ENCODE data around the gene CORT. TPM values are rescaled to one million over a fixed set of nuclear protein-coding genes. Genes with fewer than 3 reads are reported as not detected.
A peak's percentile ranks its signal among the peaks of the same experiment; 100 is the strongest.
"Not testable (repeated sequence)": the region's sequence is repeated elsewhere in the genome, so short reads cannot be mapped to it uniquely, and the experiment has no call there.

CORT gene
- total RNA-seq, 2 experiments from 2014 or later = 0.30 TPM; not detected in 1

DNA sequence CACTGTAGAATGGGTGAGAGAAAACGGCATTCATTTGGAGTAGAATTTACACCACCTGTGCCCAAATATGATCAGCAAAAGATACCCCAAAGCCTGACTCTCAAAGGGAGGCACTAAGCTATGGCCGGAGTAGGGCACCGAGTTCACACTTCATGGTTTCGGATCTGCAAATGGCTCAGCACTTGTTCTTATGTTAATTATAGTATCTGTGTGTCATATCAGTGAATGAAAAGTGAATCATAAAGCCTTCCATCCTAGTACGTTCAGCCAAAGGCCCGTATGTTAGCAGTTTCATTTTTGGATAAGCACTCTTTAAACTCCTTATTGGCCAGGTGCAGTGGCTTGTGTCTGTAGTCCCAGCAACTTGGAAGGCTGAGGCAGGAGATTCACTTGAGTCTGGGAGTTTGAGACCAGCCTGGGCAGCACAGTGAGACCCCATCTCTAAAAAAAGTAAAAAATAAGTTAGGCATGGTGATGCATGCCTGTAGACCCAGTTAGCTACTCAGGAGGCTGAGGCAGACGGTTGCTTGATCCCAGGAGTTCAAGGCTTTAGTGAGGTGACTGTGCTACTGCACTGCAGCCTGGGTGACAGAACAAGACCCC lies 4.9 kb upstream of the CORT start:
- no peak for DNase-seq
- ChIA-PET POLR2A (interaction anchor here (0.7 kb wide), 1 partner anchor 20 kb away, joined by 3 read pairs; no protein-coding TSS in a partner anchor), CTCF (interaction anchor here (3.8 kb wide), 1 partner anchor 15 kb away, joined by 16 read pairs; the partner anchor contains the start of gene CENPS)
- Mint-ChIP-seq H3K27me3 (no peaks in the 10 kb centered on the region), H3K36me3 (ENCODE audit: low read depth) (peaks cover 8% of the 10 kb centered on the region), H3K4me1 (no peaks in the 10 kb centered on the region), H3K9me3 (no peaks in the 10 kb centered on the region), H3K4me3 (no peak overlapping the region), H3K27ac (no peak overlapping the region)

- H3K36me3 Mint-ChIP-seq (ENCODE audit: low read depth) = peaks cover 2% of the 10 kb centered on the region
- POLR2A ChIA-PET = no interaction called here
- H3K4me3 Mint-ChIP-seq = no peak overlapping the region
- no peak for DNase-seq
- H3K27ac Mint-ChIP-seq = no peak overlapping the region
- no peaks in the 10 kb centered on the region for H3K4me1 Mint-ChIP-seq
- no peaks in the 10 kb centered on the region for H3K27me3 Mint-ChIP-seq
- H3K9me3 Mint-ChIP-seq = no peaks in the 10 kb centered on the region
- CTCF ChIA-PET = interaction anchor here (0.7 to 3.8 kb wide), 4 partner anchors 17 to 226 kb away, joined by 3 to 16 read pairs (median 4); partner anchors contain the start of gene CENPS
These were observed 2.9 kb upstream of the CORT start for GRCh38 chr1:10446790-10447422.

- no peak for DNase-seq
These were observed 454 bp downstream of the CORT start for GRCh38 chr1:10450156-10450814.

DNA sequence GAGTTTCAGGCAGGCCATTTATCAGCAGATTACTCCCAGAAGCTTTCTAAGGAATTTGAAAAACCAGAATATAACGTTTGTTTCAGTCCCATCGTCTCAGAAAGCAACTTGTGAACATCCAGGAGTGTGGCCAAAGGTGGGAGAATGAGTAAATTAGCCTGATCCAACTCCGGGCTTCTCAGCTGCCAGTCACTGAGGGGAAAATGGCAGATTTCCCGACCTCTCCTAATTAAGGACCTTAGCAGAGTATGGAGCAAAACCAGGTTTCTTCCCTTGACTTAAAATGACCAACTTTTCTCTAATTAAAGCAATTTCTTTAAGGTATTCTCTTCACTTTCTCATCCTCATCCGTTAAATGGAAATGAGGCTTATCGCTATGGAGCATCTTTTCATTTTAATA lies 1.0 kb downstream of the CORT start:
- Mint-ChIP-seq H3K27me3 (no peaks in the 10 kb centered on the region), H3K36me3 (ENCODE audit: low read depth) (no peaks in the 10 kb centered on the region), H3K4me3 (no peak overlapping the region), H3K9me3 (no peaks in the 10 kb centered on the region), H3K27ac (no peak overlapping the region), H3K4me1 (no peaks in the 10 kb centered on the region)
- no peak for DNase-seq
- POLR2A ChIA-PET = no interaction called here
- CTCF ChIA-PET = no interaction called here

More at GRCh38 chr1:10450156-10450814, 454 bp downstream of the CORT start:
- no peaks in the 10 kb centered on the region for H3K9me3 Mint-ChIP-seq
- no peaks in the 10 kb centered on the region for H3K36me3 Mint-ChIP-seq (ENCODE audit: low read depth)
- H3K27ac Mint-ChIP-seq = no peak overlapping the region
- no peak overlapping the region for H3K4me3 Mint-ChIP-seq
- CTCF ChIA-PET = no interaction called here
- no peaks in the 10 kb centered on the region for H3K27me3 Mint-ChIP-seq
- no peaks in the 10 kb centered on the region for H3K4me1 Mint-ChIP-seq
- POLR2A ChIA-PET = no interaction called here

DNA sequence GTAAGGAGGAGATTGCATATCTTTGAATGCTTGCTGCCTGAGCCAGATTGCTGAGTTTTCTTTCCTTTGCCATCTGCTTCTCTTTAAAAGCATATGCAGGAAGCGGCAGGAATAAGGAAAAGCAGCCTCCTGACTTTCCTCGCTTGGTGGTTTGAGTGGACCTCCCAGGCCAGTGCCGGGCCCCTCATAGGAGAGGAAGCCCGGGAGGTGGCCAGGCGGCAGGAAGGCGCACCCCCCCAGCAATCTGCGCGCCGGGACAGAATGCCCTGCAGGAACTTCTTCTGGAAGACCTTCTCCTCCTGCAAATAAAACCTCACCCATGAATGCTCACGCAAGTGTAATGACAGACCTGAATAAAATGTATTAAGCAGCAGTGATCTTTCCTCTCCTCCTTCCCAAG lies 1.5 kb downstream of the CORT start:
- H3K27ac Mint-ChIP-seq = no peak overlapping the region
- ChIA-PET POLR2A (no interaction called here), CTCF (interaction anchor here (0.6 to 1.4 kb wide), 2 partner anchors 20 to 825 kb away, joined by 3 read pairs; no protein-coding TSS in a partner anchor)
- no peak overlapping the region for H3K4me3 Mint-ChIP-seq
- no peaks in the 10 kb centered on the region for H3K27me3 Mint-ChIP-seq
- peaks cover 4% of the 10 kb centered on the region for H3K36me3 Mint-ChIP-seq (ENCODE audit: low read depth)
- peaks cover 3% of the 10 kb centered on the region for H3K4me1 Mint-ChIP-seq
- DNase-seq = no peak
- no peaks in the 10 kb centered on the region for H3K9me3 Mint-ChIP-seq

DNA sequence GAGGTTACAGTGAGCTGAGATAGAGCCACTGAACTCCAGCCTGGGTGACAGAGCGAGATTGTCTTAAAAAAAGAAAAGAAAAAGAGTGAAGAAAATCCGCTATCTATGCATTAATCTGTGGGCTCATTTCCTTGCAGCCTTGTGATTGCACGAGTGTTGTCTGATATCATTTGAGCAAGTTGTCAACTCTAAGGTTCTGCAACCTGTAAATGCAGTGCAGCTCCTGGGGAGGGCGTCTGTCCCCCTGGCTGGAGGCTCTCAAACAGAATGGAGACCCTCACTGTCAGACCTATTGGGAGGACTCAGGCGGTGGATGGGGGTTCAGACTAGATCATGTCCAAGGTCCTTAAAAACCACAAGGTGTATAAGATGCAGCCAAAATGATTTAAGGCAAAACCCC lies 6.2 kb downstream of the CORT start:
- Mint-ChIP-seq H3K27ac (peak overlapping the region; percentile 54), H3K4me1 (peaks cover 27% of the 10 kb centered on the region), H3K4me3 (no peak overlapping the region), H3K36me3 (ENCODE audit: low read depth) (peaks cover 15% of the 10 kb centered on the region), H3K27me3 (no peaks in the 10 kb centered on the region), H3K9me3 (no peaks in the 10 kb centered on the region)
- ChIA-PET CTCF (interaction anchor here (1.1 kb wide), 2 partner anchors 22 to 37 kb away, joined by 3 read pairs; no protein-coding TSS in a partner anchor), POLR2A (no interaction called here)
- DNase-seq = no peak

DNA sequence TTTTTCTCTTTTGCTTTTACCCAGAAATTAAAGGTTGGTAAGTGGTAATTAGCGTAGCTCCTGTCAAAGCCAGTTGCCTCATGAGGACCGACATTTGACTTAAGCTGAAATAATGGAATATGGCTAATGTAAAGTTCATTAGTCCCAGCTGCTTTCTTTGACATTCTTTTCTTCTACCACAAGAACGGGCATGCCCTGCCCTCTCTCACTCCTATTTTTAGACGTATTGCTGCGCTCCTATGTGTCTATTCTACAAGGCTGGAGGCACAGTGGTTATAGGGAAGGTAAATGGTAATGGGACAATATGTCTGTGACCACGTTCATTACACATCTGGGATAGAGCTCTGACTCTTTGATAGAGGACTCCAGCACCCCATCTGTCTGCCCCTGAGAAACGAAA lies 6.8 kb downstream of the CORT start:
- peaks cover 27% of the 10 kb centered on the region for H3K4me1 Mint-ChIP-seq
- H3K9me3 Mint-ChIP-seq = no peaks in the 10 kb centered on the region
- ChIA-PET CTCF (interaction anchor here (1.1 to 1.5 kb wide), 3 partner anchors 22 to 37 kb away, joined by 3 to 4 read pairs (median 3); no protein-coding TSS in a partner anchor), POLR2A (no interaction called here)
- no peak overlapping the region for H3K27ac Mint-ChIP-seq
- H3K4me3 Mint-ChIP-seq = no peak overlapping the region
- DNase-seq = no peak
- peaks cover 16% of the 10 kb centered on the region for H3K36me3 Mint-ChIP-seq (ENCODE audit: low read depth)
- H3K27me3 Mint-ChIP-seq = no peaks in the 10 kb centered on the region

- H3K36me3 Mint-ChIP-seq (ENCODE audit: low read depth) = peaks cover 20% of the 10 kb centered on the region
- DNase-seq, H3K27me3 Mint-ChIP-seq, H3K9me3 Mint-ChIP-seq, POLR2A ChIA-PET, H3K4me3 Mint-ChIP-seq: not testable (repeated sequence)
- peak overlapping the region; percentile 62 for H3K27ac Mint-ChIP-seq
- CTCF ChIA-PET = interaction anchor here (0.9 to 1.5 kb wide), 3 partner anchors 24 to 37 kb away, joined by 3 to 4 read pairs (median 4); partner anchors contain the start of gene CENPS
- peaks cover 27% of the 10 kb centered on the region for H3K4me1 Mint-ChIP-seq
These were observed 7.6 kb downstream of the CORT start for GRCh38 chr1:10457462-10457861.

- CTCF ChIA-PET = interaction anchor here (0.9 to 1.5 kb wide), 3 partner anchors 24 to 36 kb away, joined by 3 to 4 read pairs (median 4); partner anchors contain the start of gene CENPS
- POLR2A ChIA-PET = no interaction called here
- DNase-seq = no peak
These were observed 8.0 kb downstream of the CORT start for GRCh38 chr1:10457875-10458274.

GRCh38 chr1:10459184-10459583 lies 9.4 kb downstream of the CORT start:
- Mint-ChIP-seq H3K27me3 (no peaks in the 10 kb centered on the region), H3K27ac (no peak overlapping the region)
- POLR2A ChIA-PET = interaction anchor here (0.7 kb wide), 1 partner anchor 1358 kb away, joined by 6 read pairs; no protein-coding TSS in a partner anchor

More at GRCh38 chr1:10457875-10458274, 8.0 kb downstream of the CORT start:
- Mint-ChIP-seq H3K4me1 (peaks cover 27% of the 10 kb centered on the region), H3K4me3 (no peak overlapping the region), H3K9me3 (no peaks in the 10 kb centered on the region), H3K36me3 (ENCODE audit: low read depth) (peaks cover 23% of the 10 kb centered on the region), H3K27me3 (no peaks in the 10 kb centered on the region), H3K27ac (peak overlapping the region; percentile 62)

GRCh38 chr1:10467078-10467477 lies 17.2 kb downstream of the CORT start:
- POLR2A ChIA-PET = no interaction called here

More at GRCh38 chr1:10459184-10459583, 9.4 kb downstream of the CORT start:
- H3K4me1 Mint-ChIP-seq = peaks cover 27% of the 10 kb centered on the region
- CTCF ChIA-PET = interaction anchor here (0.6 to 1.4 kb wide), 4 partner anchors 29 to 425 kb away, joined by 3 to 4 read pairs (median 4); partner anchors contain the start of gene CENPS
- H3K36me3 Mint-ChIP-seq (ENCODE audit: low read depth) = peaks cover 23% of the 10 kb centered on the region
- no peak overlapping the region for H3K4me3 Mint-ChIP-seq
- DNase-seq = no peak
- no peaks in the 10 kb centered on the region for H3K9me3 Mint-ChIP-seq

DNA sequence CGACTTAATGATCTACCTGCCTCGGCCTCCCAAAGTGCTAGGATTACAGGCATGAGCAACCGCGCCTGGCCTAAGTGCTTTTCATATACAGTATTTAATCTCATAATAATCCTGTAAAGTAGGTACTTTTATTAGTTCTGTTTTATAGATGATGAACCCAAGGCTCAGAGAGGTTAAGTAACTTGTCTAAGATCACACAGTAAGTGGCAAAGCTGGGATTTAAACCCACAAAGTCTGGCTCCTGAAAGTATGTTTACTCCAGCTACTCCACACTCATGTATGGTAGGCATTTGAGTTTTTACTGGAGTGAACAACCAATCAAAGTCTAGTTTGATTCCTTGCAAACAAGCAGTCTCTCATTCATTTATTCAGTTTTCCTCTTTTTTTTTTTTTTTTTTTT lies 20.2 kb downstream of the CORT start:
- peaks cover 18% of the 10 kb centered on the region for H3K36me3 Mint-ChIP-seq (ENCODE audit: low read depth)
- DNase-seq = no peak
- H3K27me3 Mint-ChIP-seq = no peaks in the 10 kb centered on the region
- no peak overlapping the region for H3K27ac Mint-ChIP-seq
- no peak overlapping the region for H3K4me3 Mint-ChIP-seq
- peaks cover 30% of the 10 kb centered on the region for H3K4me1 Mint-ChIP-seq
- ChIA-PET POLR2A (no interaction called here), CTCF (interaction anchor here (0.6 kb wide), 1 partner anchor 13 kb away, joined by 4 read pairs; no protein-coding TSS in a partner anchor)
- no peaks in the 10 kb centered on the region for H3K9me3 Mint-ChIP-seq

More at GRCh38 chr1:10467078-10467477, 17.2 kb downstream of the CORT start:
- Mint-ChIP-seq H3K27me3 (no peaks in the 10 kb centered on the region), H3K4me1 (peaks cover 9% of the 10 kb centered on the region), H3K27ac (no peak overlapping the region), H3K9me3 (no peaks in the 10 kb centered on the region), H3K4me3 (no peak overlapping the region), H3K36me3 (ENCODE audit: low read depth) (peaks cover 20% of the 10 kb centered on the region)
- DNase-seq = no peak
- CTCF ChIA-PET = no interaction called here

Measured in activated CD4-positive, alpha-beta T cell treated with anti-CD3 and anti-CD28 coated beads, Interleukin-2, amount 10 ng/mL, durations not matched to agents 7 days and 5 days (primary cell).